ENCODE data around the gene NFIA.
A peak's percentile ranks its signal among the peaks of the same experiment; 100 is the strongest.

The NFIA gene

DNA sequence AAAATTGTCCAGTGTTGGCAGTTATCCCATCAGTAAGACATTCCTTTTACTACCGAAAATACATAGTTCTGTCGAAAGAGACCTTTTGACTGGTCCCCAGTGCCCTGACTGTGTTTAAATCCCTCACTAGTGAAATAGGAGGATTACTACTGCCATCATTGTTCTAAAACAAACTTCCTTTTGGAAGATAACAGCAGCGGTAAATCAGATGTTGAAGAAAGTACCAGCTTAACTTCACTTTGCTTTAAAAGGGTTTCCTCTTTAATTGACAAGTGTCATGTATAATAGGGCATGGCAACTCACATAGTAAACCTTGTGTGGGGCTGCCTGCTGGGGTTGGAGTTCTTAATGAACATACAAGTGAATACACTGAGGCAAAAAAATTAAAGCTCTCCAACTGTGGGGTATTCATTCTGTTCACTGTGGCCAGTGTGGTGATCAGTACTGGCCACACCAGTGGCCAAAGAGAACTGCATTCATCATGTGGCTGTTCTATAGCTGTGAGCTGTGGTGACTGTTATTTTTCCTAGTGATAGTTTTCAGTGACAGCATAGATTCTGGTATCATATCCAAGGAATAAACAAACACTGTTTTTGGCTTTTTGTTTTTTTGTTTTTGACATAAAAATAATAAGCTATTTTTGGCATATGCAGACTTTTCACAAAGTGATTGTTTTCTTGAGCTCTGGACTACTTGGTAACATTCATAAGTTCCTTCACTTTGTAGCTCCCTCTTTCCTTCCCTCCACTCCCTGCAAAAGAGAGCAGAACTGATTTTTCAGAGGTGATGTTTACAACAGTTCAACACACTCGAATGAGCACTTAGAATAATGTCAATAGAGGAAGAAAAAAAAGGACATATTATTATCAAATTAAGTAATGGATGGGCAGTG is 74.5 kb downstream of the NFIA start:
- no peak overlapping the region for H4K8ac ChIP-seq (ENCODE audit: low read depth, low read length)
- H3K9me3 ChIP-seq (replicated peaks in 1 of 2; ENCODE audit: control insufficient read depth in 2 of 2, insufficient read depth in 1 of 2, low read depth in 1 of 2, low read length in 2 of 2) = no peaks in the 10 kb centered on the region
- H3K23ac ChIP-seq (ENCODE audit: low read depth, low read length, poor library complexity) = no peak overlapping the region
- H3K27ac ChIP-seq (replicated peaks; ENCODE audit: low read length) = no peak overlapping the region
- H3K4me1 ChIP-seq (ENCODE audit: control insufficient read depth in 2 of 2, insufficient read depth in 1 of 2, low read depth in 1 of 2, low read length in 2 of 2) = peaks cover 0 to 11% of the 10 kb centered on the region in 2 donors
- H3K36me3 ChIP-seq (replicated peaks in 1 of 2; ENCODE audit: control insufficient read depth in 2 of 2, insufficient read depth in 2 of 2, low read length in 2 of 2) = no peaks in the 10 kb centered on the region
- H3K18ac ChIP-seq (ENCODE audit: low read length) = no peak overlapping the region
- no peak overlapping the region for H2BK12ac ChIP-seq (ENCODE audit: low read length)
- H2BK15ac ChIP-seq (ENCODE audit: low read length) = no peak overlapping the region
- WGBS, 2 donors (ENCODE audit: extremely low coverage in 2 of 2, insufficient read length in 2 of 2, insufficient replicate concordance in 1 of 2) = no CpG with 5 or more reads among the region's 4 CpGs
- H2AFZ ChIP-seq (ENCODE audit: low read length) = no peak overlapping the region
- H3K4me3 ChIP-seq (ENCODE audit: low read length in 2 of 2) = no peak overlapping the region
- no peak overlapping the region for H2AK5ac ChIP-seq (ENCODE audit: low read depth, low read length)
- no peaks in the 10 kb centered on the region for H3K27me3 ChIP-seq (ENCODE audit: control insufficient read depth in 3 of 3, insufficient read depth in 3 of 3, low read depth in 1 of 3, low read length in 3 of 3)
- H2BK120ac ChIP-seq (ENCODE audit: low read depth, low read length) = no peak overlapping the region
- H3K4me2 ChIP-seq (ENCODE audit: insufficient read depth, low read length, poor library complexity, severe bottlenecking) = no peak overlapping the region
- peak; percentile 24 for DNase-seq (ENCODE audit: low spot score)
- H3K14ac ChIP-seq (ENCODE audit: low read length) = no peak overlapping the region
- no peak overlapping the region for H4K91ac ChIP-seq (ENCODE audit: low read depth, low read length, poor library complexity)
- no peaks in the 10 kb centered on the region for H3K79me1 ChIP-seq (ENCODE audit: low read depth, low read length)
- no peak overlapping the region for H3K4ac ChIP-seq (ENCODE audit: low read length)
- no peak overlapping the region for H3K9ac ChIP-seq (ENCODE audit: low read depth, low read length, poor library complexity)
- H2BK5ac ChIP-seq (ENCODE audit: low read length) = no peak overlapping the region

DNA sequence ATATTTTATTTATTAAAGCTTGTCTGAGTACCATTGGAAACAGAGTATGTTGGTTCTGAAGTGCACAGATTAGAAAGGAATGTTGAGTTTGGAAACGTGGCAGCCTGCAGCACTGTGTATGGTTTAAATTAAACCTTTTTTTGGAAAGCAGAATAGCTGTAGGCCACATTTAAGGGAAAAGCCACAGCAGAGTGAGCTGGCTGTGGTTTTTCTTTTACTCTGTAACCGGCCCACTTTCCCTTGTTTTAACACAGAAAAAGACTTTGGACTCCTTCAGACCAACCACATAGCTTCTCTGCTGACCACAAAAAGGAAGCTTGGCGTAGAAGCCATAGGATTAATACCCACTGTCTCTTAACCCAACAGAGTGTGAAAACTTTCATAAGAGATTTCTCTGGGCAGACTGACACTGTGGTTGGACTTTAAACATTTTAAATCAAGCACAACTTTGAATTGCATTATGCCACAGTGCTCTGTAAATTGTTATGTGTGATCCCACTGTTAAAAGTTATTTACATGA is 75.2 kb downstream of the NFIA start:
- H3K9ac ChIP-seq (ENCODE audit: low read depth, low read length, poor library complexity) = no peak overlapping the region
- H2AFZ ChIP-seq (ENCODE audit: low read length) = no peak overlapping the region
- peaks cover 0 to 8% of the 10 kb centered on the region in 2 donors for H3K4me1 ChIP-seq (ENCODE audit: control insufficient read depth in 2 of 2, insufficient read depth in 1 of 2, low read depth in 1 of 2, low read length in 2 of 2)
- no peak overlapping the region for H3K27ac ChIP-seq (replicated peaks; ENCODE audit: low read length)
- no CpG with 5 or more reads among the region's 3 CpGs for WGBS, 2 donors (ENCODE audit: extremely low coverage in 2 of 2, insufficient read length in 2 of 2, insufficient replicate concordance in 1 of 2)
- H2AK5ac ChIP-seq (ENCODE audit: low read depth, low read length) = no peak overlapping the region
- no peak overlapping the region for H2BK5ac ChIP-seq (ENCODE audit: low read length)
- no peak overlapping the region for H4K91ac ChIP-seq (ENCODE audit: low read depth, low read length, poor library complexity)
- H2BK120ac ChIP-seq (ENCODE audit: low read depth, low read length) = no peak overlapping the region
- H3K79me1 ChIP-seq (ENCODE audit: low read depth, low read length) = no peaks in the 10 kb centered on the region
- no peak overlapping the region for H2BK12ac ChIP-seq (ENCODE audit: low read length)
- no peak overlapping the region for H3K4me3 ChIP-seq (ENCODE audit: low read length in 2 of 2)
- H2BK15ac ChIP-seq (ENCODE audit: low read length) = no peak overlapping the region
- no peak for DNase-seq (ENCODE audit: low spot score)
- H3K9me3 ChIP-seq (replicated peaks in 1 of 2; ENCODE audit: control insufficient read depth in 2 of 2, insufficient read depth in 1 of 2, low read depth in 1 of 2, low read length in 2 of 2) = no peaks in the 10 kb centered on the region
- H3K36me3 ChIP-seq (replicated peaks in 1 of 2; ENCODE audit: control insufficient read depth in 2 of 2, insufficient read depth in 2 of 2, low read length in 2 of 2) = no peaks in the 10 kb centered on the region
- H3K23ac ChIP-seq (ENCODE audit: low read depth, low read length, poor library complexity) = no peak overlapping the region
- H3K14ac ChIP-seq (ENCODE audit: low read length) = no peak overlapping the region
- H3K4ac ChIP-seq (ENCODE audit: low read length) = no peak overlapping the region
- no peak overlapping the region for H3K4me2 ChIP-seq (ENCODE audit: insufficient read depth, low read length, poor library complexity, severe bottlenecking)
- H4K8ac ChIP-seq (ENCODE audit: low read depth, low read length) = no peak overlapping the region
- H3K18ac ChIP-seq (ENCODE audit: low read length) = no peak overlapping the region
- H3K27me3 ChIP-seq (ENCODE audit: control insufficient read depth in 3 of 3, insufficient read depth in 3 of 3, low read depth in 1 of 3, low read length in 3 of 3) = no peaks in the 10 kb centered on the region

DNA sequence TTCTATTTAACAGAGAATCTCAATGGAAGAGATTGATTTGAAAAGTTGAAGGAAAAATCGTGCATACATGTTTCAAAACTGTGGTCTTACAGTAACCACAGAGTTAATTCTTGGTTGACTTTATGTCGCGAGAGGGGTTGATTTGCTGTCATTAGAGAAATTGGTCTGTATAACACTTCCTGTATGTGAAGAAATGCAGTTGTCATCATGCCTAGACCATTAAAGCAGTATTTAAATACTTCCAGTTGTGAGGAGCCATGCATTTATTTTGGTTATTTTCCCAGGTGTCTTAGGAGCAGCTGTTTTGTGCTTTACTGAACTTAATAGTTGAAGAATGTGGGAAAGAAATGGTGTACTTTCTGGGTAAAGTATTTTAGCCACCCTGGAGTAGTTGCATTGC is 76.2 kb downstream of the NFIA start:
- Histone ChIP-seq H2BK120ac (ENCODE audit: low read depth, low read length) (no peak overlapping the region), H2AK5ac (ENCODE audit: low read depth, low read length) (no peak overlapping the region), H3K36me3 (replicated peaks in 1 of 2; ENCODE audit: control insufficient read depth in 2 of 2, insufficient read depth in 2 of 2, low read length in 2 of 2) (no peaks in the 10 kb centered on the region), H3K14ac (ENCODE audit: low read length) (no peak overlapping the region), H2AFZ (ENCODE audit: low read length) (no peak overlapping the region), H2BK5ac (ENCODE audit: low read length) (no peak overlapping the region), H3K4ac (ENCODE audit: low read length) (no peak overlapping the region), H3K4me1 (ENCODE audit: control insufficient read depth in 2 of 2, insufficient read depth in 1 of 2, low read depth in 1 of 2, low read length in 2 of 2) (peaks cover 0 to 4% of the 10 kb centered on the region in 2 donors), H3K79me1 (ENCODE audit: low read depth, low read length) (no peaks in the 10 kb centered on the region), H3K9ac (ENCODE audit: low read depth, low read length, poor library complexity) (no peak overlapping the region), H4K91ac (ENCODE audit: low read depth, low read length, poor library complexity) (no peak overlapping the region), H3K27ac (replicated peaks; ENCODE audit: low read length) (no peak overlapping the region), H3K27me3 (ENCODE audit: control insufficient read depth in 3 of 3, insufficient read depth in 3 of 3, low read depth in 1 of 3, low read length in 3 of 3) (no peaks in the 10 kb centered on the region), H3K4me2 (ENCODE audit: insufficient read depth, low read length, poor library complexity, severe bottlenecking) (no peak overlapping the region), H3K18ac (ENCODE audit: low read length) (no peak overlapping the region), H4K8ac (ENCODE audit: low read depth, low read length) (no peak overlapping the region), H2BK12ac (ENCODE audit: low read length) (no peak overlapping the region), H3K23ac (ENCODE audit: low read depth, low read length, poor library complexity) (no peak overlapping the region), H2BK15ac (ENCODE audit: low read length) (no peak overlapping the region), H3K9me3 (replicated peaks in 1 of 2; ENCODE audit: control insufficient read depth in 2 of 2, insufficient read depth in 1 of 2, low read depth in 1 of 2, low read length in 2 of 2) (no peaks in the 10 kb centered on the region), H3K4me3 (ENCODE audit: low read length in 2 of 2) (no peak overlapping the region)
- no CpG with 5 or more reads among the region's 3 CpGs for WGBS, 2 donors (ENCODE audit: extremely low coverage in 2 of 2, insufficient read length in 2 of 2, insufficient replicate concordance in 1 of 2)
- DNase-seq (ENCODE audit: low spot score) = no peak

DNA sequence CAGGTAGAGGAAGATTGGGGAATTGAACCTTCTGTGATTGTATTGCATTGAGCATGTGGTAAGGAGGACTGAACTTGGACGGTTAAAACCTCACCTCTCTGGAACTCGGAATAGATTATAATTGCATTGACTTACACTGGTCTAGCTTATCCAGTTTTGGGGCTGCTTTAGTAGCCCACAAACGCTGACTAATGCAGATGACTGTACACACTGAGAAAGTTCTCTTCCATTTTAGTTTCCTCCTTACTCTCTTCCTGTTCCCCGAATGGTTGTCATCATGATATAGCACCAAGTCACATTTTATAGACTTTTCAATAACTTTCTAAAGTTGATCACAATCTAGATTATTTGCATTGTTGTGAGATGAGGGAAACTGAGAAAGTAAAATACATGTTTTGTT is 78.2 kb downstream of the NFIA start:
- DNase-seq (ENCODE audit: low spot score) = no peak

More for the DNA sequence above, 78.2 kb downstream of the NFIA start:
- Histone ChIP-seq H3K27me3 (ENCODE audit: control insufficient read depth in 3 of 3, insufficient read depth in 3 of 3, low read depth in 1 of 3, low read length in 3 of 3) (no peaks in the 10 kb centered on the region), H2BK120ac (ENCODE audit: low read depth, low read length) (no peak overlapping the region), H3K9me3 (replicated peaks in 1 of 2; ENCODE audit: control insufficient read depth in 2 of 2, insufficient read depth in 1 of 2, low read depth in 1 of 2, low read length in 2 of 2) (no peaks in the 10 kb centered on the region), H3K4me2 (ENCODE audit: insufficient read depth, low read length, poor library complexity, severe bottlenecking) (no peak overlapping the region), H2BK12ac (ENCODE audit: low read length) (no peak overlapping the region), H3K14ac (ENCODE audit: low read length) (no peak overlapping the region), H4K8ac (ENCODE audit: low read depth, low read length) (no peak overlapping the region), H4K91ac (ENCODE audit: low read depth, low read length, poor library complexity) (no peak overlapping the region), H3K4me3 (ENCODE audit: low read length in 2 of 2) (no peak overlapping the region), H3K23ac (ENCODE audit: low read depth, low read length, poor library complexity) (no peak overlapping the region), H3K27ac (replicated peaks; ENCODE audit: low read length) (no peak overlapping the region), H3K79me1 (ENCODE audit: low read depth, low read length) (no peaks in the 10 kb centered on the region), H3K4ac (ENCODE audit: low read length) (no peak overlapping the region), H3K9ac (ENCODE audit: low read depth, low read length, poor library complexity) (no peak overlapping the region), H3K18ac (ENCODE audit: low read length) (no peak overlapping the region), H2AK5ac (ENCODE audit: low read depth, low read length) (no peak overlapping the region), H2BK15ac (ENCODE audit: low read length) (no peak overlapping the region), H3K4me1 (ENCODE audit: control insufficient read depth in 2 of 2, insufficient read depth in 1 of 2, low read depth in 1 of 2, low read length in 2 of 2) (peaks cover 0 to 4% of the 10 kb centered on the region in 2 donors), H2AFZ (ENCODE audit: low read length) (no peak overlapping the region), H2BK5ac (ENCODE audit: low read length) (no peak overlapping the region), H3K36me3 (replicated peaks in 1 of 2; ENCODE audit: control insufficient read depth in 2 of 2, insufficient read depth in 2 of 2, low read length in 2 of 2) (no peaks in the 10 kb centered on the region)
- no CpG with 5 or more reads among the region's 4 CpGs for WGBS, 2 donors (ENCODE audit: extremely low coverage in 2 of 2, insufficient read length in 2 of 2, insufficient replicate concordance in 1 of 2)
